GM19468 (cell line): ENCODE results near the gene RIPK4.
"Not testable (repeated sequence)": the region's sequence is repeated elsewhere in the genome, so short reads cannot be mapped to it uniquely, and the experiment has no call there.

ENCODE experiments used
- ATAC-seq: cut with Tn5 transposase; IDR thresholded peaks from one replicate; pipeline ENCODE4 v1.9.1; 2021; ENCODE audit warnings: mild to moderate bottlenecking, moderate library complexity, moderate number of reproducible peaks; ENCODE audit not compliant: unreplicated experiment; ENCODE audit errors: extremely low read depth

Gene RIPK4

DNA sequence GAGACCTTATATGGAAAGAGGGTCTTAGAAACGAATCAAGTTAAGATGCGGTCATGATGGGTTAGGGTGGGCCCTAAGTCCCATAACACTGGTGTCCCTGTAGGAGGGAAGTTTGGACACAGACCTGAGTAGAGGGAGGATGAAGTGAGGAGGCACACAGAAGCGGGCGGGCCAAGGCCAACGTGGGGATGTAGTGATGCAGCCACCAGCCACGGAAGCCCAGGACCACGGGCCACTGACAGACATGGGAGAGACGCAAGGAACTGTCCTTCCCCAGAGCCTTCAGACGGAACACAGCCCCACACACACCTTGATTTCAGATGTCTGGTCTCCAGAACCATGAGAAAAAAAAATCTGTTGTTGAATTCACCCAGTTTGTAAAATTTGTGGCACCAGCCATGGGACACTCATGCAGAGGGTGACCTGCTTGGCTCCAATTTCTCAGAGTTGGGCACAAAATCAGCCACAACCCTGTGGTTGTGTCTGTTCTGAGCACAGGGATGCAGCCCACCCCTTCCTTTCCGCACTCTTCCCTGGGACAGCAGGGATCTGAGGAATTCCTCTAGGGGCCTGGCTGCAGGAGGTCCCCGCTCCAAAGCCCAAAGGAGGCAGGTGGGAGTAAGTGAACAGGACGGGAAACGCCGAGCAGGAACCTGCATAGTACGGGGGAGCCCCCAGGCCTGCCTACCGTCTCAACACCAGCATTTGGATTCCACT is 61.1 kb downstream of the RIPK4 start:
- ATAC-seq = no peak

DNA sequence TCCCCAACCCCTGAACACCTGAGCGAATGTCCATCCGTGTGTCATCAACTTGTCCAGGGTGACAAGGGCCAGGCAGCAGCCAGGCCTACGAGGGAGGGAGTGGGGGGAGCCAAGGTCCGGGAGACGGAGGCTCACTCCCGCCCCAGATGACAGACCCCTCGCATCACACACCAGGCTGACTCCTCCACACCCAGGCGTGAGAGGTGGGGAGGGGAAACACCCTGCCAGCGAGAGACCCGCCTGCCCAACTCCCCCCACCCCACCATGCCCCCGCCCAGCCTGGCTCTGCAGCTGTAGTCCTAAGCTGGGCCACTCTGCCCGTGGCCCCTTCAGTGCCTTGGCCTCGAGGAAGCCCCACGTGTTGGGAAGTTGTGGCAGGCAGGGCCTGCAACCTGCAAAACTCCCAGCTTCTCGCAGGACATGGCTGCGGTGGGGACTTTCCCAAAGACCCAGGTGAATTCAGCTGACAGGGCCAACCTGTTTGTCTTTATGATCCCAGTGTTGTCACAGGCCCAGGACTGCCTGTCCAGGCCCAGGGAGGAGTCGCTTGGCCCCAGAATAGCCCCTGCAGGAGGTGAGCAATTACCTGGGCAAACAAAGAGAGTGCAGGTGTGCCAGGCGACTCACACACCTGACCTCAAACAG is 62.9 kb downstream of the RIPK4 start:
- ATAC-seq = no peak

DNA sequence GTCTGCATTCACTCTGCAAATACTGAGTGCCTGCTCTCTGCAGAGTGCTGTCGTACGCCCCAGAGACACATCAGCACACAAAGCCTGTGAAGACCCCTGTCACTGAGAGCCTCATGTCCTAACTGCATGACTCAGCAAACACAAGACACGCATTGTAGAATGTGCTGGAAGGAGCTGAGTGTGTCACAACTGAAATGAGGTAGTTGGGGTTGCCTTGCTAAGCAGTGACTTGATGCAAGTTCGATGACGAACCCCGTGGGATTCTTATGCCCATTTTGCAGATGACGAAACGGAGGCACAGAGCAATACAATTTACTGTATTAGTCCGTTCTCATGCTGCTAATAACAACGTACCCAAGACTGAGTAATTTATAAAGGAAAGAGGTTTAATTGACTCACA is 65.1 kb downstream of the RIPK4 start:
- ATAC-seq = no peak

DNA sequence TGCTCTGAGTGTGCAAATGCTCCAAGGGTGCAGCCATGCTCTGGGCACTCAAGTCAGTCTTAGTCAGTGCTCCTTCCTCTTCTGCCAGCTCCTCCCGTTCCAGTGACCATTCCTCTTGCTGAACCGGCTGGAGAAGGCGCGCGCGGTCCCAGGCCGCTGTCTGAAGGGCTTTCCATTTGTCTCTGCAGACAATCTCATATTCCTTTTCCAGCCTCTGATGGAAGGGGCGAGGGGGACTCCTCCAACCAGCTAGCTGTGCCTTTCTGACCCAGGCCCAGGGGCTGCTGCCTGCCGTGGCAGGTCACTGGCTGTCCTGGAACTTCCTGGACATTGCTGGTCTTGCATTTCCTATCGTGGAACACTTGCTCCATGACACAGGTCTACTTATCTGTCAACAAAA is 67.5 kb downstream of the RIPK4 start:
- ATAC-seq = no peak

DNA sequence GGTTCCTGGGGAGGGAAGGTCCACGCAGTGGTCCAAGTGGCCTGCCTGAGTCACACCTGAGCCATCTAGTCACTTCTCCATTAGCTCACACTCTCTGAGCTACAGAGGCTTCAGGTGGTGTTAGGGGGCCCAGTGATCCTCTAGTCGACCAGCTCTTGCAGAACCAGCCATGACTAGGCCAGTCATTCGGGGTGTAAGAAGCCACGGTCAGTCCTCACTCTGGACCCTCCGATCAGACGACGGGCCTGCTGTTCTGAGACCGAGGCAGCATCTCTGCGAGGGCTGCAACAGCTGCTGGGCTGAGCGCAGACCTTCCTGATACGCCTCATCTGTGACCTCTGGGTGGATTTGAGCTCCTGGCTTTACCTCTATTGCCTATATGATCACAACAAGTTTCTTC is 68.8 kb downstream of the RIPK4 start:
- ATAC-seq = no peak

DNA sequence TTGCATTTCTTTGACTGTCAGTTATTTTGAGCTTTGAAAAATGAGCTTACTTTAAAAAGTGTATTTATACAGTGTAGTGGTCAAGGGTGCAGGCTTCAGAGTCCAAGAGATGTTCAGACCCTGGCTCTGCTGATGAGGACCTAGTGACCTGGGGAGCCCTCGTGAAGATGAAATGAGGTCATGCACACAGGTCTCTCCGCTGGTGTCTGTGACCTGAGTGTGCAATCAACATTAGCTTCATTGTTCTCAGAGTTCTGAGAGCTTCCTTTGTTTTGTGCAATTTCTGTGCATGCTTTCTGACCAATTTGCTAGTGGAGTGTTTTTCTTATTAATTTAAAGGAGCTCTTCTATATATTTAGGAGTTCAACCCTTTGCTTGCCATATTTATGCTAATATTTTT is 71.3 kb downstream of the RIPK4 start:
- ATAC-seq = no peak

DNA sequence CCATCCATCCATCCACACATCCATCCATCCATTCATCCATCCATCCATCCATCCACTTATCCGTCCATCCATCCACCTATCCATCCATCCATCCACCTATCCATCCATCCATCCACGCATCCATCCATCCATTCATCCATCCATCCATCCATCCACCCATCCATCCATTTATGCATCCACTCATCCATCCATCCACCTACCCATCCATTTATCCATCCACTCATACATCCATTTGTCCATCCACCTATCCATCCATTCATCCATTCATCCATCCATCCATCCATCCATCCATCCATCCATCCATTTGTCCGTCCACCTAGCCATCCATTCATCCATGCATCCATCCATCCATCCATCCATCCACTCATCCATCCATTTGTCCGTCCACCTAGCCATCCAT is 72.8 kb downstream of the RIPK4 start:
- not testable (repeated sequence) for ATAC-seq

DNA sequence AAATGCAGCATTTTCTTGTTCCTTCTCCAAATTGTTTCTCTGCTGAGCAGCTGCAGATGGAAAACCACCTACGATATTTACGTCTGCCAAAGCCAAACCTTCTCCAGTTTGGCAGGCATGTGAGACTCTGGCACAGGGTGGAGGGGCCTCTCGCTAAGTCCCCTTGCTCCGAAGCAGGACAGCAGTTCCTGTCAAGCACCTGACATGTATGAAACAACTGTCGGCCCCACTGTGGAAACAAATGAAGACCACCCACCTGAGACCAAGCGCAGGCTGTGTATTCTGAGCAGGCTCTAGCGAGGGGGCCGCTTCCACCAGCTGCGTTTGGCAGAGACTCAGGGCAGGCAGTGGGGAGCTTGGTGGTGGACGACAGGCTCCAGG is 74.7 kb downstream of the RIPK4 start:
- no peak for ATAC-seq

DNA sequence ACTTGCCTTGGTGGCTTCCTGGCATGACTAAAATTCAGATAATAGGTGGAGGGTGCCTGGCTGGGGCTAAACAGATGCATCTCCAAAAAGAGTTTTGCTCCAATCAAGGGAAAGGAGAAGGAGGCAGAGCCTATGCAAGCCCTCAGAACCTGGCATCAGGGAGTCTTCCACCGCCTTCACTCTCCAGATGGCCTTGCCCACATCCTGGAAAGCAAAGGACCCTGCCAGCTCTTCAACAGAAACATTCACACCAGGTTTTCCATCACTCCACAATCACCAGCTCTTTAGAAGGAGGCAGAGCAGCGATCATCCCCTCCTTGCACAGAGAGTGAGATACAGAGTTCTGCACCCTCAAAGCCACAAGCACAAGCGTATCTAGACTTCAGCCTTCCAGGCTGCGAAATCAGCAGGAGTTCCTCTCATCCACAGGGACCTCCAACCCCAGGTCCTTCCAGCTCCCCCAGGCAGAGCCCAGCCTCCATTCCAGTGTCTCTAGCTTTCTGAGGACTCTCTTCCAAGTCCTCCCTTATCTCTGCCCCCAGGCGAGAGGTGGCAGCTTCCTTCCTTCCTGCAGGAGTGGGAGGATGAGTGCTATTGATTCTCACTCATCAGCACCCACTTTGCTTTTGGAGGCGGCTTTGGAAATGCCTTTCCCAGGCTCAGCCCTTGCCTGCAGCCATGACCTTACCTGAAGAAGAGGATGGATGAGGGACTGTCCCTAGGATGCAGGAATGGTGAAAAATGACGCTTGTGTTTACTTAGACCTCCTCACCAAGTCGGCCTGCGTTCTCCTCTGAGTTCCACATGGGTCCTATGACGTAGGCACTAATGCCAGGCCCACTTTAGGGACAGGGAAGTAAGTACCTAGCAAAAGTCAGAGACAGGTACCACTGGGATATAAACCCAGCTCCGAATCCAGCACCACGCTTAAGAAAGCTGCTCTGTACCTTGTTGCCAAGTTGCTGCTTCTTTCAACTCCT is 75.4 kb downstream of the RIPK4 start:
- ATAC-seq = no peak
